Thyroid gland (tissue), 4 donors: ENCODE data around the gene ACTRT2. TPM values are rescaled to one million over a fixed set of nuclear protein-coding genes. Genes with fewer than 3 reads are reported as not detected.

Experiments used
- DNase-seq, 2 donors: peaks; one replicate each; pipeline ENCODE4 v3.0.0-alpha.2; 2019
- H3K27ac ChIP-seq, 3 donors: fragments of 200-600 bp; sonication (generic); 1 replicate in 2 of 3; 2 replicates in 1 of 3; pipeline ENCODE4 v1.5.1; 2016 to 2019; ENCODE audit warnings: mild to moderate bottlenecking in 1 of 3, moderate library complexity in 1 of 3
- H3K27me3 ChIP-seq: fragments of 200-600 bp; sonication (generic); one replicate; pipeline ENCODE4 v1.5.1; 2019
- H3K36me3 ChIP-seq, 2 donors: fragments of 200-600 bp; sonication (generic); one replicate each; pipeline ENCODE4 v1.5.1; 2016 to 2019
- H3K4me1 ChIP-seq, 2 donors: fragments of 200-600 bp; sonication (generic); one replicate each; pipeline ENCODE4 v1.5.1; 2017 to 2019
- H3K4me3 ChIP-seq, 3 donors: fragments of 200-600 bp; sonication (generic); replicated peaks in 1 of 3; 1 replicate in 2 of 3; 2 replicates in 1 of 3; pipeline ENCODE4 v1.5.1; 2016; ENCODE audit warnings: mild to moderate bottlenecking in 1 of 3
- H3K9me3 ChIP-seq: fragments of 200-600 bp; sonication (generic); one replicate; pipeline ENCODE4 v1.5.1; 2017
- POLR2A ChIP-seq, 2 donors: fragments of 450-650 bp; IDR thresholded peaks; one replicate each; pipeline ENCODE4 v1.6.1; 2017; ENCODE audit warnings: antibody characterized with exemption in 2 of 2, mild to moderate bottlenecking in 2 of 2, moderate library complexity in 1 of 2
- WGBS, 2 donors: methylation state at CpG; one replicate each; pipeline ENCODE4 v1.1.5; 2017; 5-methylcytosine and 5-hydroxymethylcytosine counted together
- intact Hi-C: fragments of 100-400 bp; cut with DNase I; formaldehyde crosslinking; loops from one replicate; pipeline ENCODE4 v1.15.1; 2023
- total RNA-seq, 4 donors: library from RNA; depleted of rRNA; stranded (reverse); fragments of >200 nt; gene quantifications; one replicate each; pipeline ENCODE4 v1.2.3, GENCODE V29; 2016
- TF ChIP-seq, protein P1 (sequence below), 6 experiments: fragments of 200-600 bp in 3 of 6; fragments of 450-650 bp in 3 of 6; sonication (generic) in 3 of 6; IDR thresholded peaks; one replicate each; pipeline ENCODE4 v1.5.1; 2016 to 2019; ENCODE audit warnings: antibody characterized with exemption in 6 of 6, mild to moderate bottlenecking in 2 of 6, inconsistent platforms in 1 of 6, moderate library complexity in 1 of 6

ACTRT2 gene
- total RNA-seq, 4 donors from 2014 or later: 0.67 TPM; not detected in 3

DNA sequence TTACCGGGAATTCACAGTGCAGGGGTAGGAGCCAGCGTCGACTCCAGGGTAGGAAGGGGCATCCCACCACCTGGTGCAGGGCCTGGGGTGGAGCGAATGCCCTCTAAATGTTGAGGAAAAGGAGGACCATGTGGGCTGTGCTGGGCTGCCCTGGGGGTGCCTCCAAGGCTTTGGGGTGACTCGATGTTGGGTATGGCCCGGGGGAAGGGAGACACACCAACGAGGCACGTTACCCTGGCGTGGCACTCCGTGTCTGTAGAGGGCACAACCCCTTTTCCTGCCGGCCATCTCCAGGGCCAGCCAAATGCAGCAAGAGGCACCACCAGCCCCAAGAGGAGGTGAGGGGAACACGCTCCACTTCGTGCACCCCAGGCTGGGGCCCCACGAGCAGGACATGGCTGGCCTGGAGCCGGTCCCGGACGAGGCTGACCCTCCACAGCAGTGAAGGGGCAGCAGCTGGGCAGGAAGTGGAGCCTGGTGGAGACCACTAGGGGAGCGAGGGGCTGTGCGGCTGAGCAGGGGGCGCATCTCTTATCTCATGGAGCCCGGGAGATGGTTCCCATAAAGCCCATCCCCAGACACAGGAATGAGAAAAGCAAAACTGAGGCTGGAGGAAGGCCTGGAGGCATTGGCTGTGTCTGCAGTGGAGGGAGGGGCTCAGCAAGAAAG is 11.2 kb downstream of the ACTRT2 start:
- Histone ChIP-seq H3K9me3 (no peaks in the 10 kb centered on the region), H3K27me3 (no peaks in the 10 kb centered on the region), H3K36me3 (no peaks in the 10 kb centered on the region), H3K4me3 (no peak overlapping the region), H3K4me1 (no peaks in the 10 kb centered on the region), H3K27ac (no peak overlapping the region)
- WGBS, 2 donors: 90 to 93% methylated on average over 10 to 18 of the region's 21 CpGs
- TF ChIP-seq, protein P1, sequence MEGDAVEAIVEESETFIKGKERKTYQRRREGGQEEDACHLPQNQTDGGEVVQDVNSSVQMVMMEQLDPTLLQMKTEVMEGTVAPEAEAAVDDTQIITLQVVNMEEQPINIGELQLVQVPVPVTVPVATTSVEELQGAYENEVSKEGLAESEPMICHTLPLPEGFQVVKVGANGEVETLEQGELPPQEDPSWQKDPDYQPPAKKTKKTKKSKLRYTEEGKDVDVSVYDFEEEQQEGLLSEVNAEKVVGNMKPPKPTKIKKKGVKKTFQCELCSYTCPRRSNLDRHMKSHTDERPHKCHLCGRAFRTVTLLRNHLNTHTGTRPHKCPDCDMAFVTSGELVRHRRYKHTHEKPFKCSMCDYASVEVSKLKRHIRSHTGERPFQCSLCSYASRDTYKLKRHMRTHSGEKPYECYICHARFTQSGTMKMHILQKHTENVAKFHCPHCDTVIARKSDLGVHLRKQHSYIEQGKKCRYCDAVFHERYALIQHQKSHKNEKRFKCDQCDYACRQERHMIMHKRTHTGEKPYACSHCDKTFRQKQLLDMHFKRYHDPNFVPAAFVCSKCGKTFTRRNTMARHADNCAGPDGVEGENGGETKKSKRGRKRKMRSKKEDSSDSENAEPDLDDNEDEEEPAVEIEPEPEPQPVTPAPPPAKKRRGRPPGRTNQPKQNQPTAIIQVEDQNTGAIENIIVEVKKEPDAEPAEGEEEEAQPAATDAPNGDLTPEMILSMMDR (IDR thresholded peaks at IDR 0.05): no peak
- no peak for TF ChIP-seq POLR2A (IDR thresholded peaks at IDR 0.05)
- DNase-seq: no peak
- intact Hi-C loops: no loop called here

DNA sequence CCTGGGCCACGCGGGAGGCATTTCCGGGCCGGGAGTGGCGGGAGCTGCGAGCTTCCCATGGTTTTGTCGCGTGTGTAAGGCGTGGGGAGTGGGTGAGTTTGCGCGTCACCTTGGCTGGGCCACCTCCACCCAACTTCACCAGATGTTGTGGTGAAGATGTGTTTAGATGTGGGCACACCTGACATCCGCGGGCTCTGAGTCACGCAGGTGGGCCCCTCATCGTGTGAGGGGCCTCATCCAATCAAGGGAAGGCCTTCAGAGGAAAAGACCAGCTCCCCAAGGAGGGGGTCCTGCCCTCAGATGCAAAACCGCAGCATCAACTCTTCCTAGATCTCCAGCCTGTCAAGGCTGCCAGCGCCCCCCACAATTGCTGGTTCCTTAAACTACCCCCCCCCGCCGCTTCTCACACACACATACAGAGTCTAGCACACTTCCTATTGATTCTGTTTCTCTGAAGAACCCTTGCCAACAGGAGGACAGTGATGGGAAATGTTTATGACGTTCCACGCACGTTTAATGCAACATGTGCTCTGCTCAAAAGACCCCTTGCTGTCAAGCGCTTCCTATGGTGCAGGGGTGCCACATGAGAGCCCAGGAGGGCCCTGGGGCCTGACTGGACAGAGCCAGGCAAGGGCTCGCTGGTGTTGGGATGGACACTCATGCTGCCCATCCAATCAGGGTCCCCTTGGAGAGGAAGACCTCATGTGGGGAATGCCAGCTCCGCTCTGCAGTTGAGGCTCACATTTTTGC is 11.9 kb downstream of the ACTRT2 start:
- Histone ChIP-seq H3K4me1 (no peaks in the 10 kb centered on the region), H3K36me3 (no peaks in the 10 kb centered on the region), H3K4me3 (no peak overlapping the region), H3K9me3 (no peaks in the 10 kb centered on the region), H3K27me3 (no peaks in the 10 kb centered on the region), H3K27ac (no peak overlapping the region)
- no peak for DNase-seq
- intact Hi-C loops: no loop called here
- TF ChIP-seq, protein P1 (IDR thresholded peaks at IDR 0.05): no peak
- TF ChIP-seq POLR2A (IDR thresholded peaks at IDR 0.05): no peak
- WGBS, 2 donors: 83 to 90% methylated on average over 22 to 25 of the region's 25 CpGs

DNA sequence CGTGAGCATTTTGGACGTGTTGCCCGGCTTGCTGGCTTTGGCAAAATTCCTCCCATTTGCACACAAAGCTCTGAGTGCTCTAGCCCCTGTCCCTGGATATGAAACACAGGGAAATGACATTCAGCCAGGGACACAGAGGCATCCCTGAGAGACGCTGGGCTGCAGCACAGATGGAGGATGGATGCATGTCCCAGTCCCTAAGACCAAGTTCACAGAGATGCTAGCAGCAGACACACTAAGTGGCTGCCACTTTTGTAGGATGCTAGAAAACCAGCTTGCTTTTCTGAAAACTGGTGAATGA is 12.5 kb downstream of the ACTRT2 start:
- intact Hi-C loops: no loop called here
- H3K4me3 ChIP-seq: no peak overlapping the region
- TF ChIP-seq POLR2A (IDR thresholded peaks at IDR 0.05): no peak
- TF ChIP-seq, protein P1 (IDR thresholded peaks at IDR 0.05): no peak
- no peaks in the 10 kb centered on the region for H3K27me3 ChIP-seq
- H3K4me1 ChIP-seq: no peaks in the 10 kb centered on the region
- WGBS, 2 donors: 77 to 86% methylated on average over 4 of the region's 4 CpGs
- no peaks in the 10 kb centered on the region for H3K36me3 ChIP-seq
- H3K27ac ChIP-seq: no peak overlapping the region
- DNase-seq: no peak
- no peaks in the 10 kb centered on the region for H3K9me3 ChIP-seq

DNA sequence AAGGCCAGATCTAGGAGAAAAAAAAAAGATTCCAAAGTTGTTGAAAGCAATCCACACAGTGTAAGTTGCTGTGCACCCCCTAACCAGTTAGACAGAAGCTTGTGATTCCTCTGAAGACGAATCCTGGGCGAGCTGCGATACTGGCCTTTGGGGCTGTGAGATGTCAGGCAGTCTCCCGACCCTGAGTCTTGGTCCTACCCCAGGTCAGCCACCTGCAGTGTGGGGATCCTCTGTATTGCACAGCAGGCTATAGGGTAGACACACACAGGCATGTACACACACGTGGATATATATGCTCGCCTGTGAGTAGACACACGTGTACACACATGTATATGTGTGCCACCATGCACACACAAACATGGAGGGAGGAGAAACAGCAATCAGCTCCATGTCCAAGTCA is 12.9 kb downstream of the ACTRT2 start:
- Histone ChIP-seq H3K27me3 (no peaks in the 10 kb centered on the region), H3K4me3 (no peak overlapping the region), H3K4me1 (no peaks in the 10 kb centered on the region), H3K36me3 (no peaks in the 10 kb centered on the region), H3K27ac (no peak overlapping the region), H3K9me3 (no peaks in the 10 kb centered on the region)
- 90 to 98% methylated on average over 7 of the region's 7 CpGs for WGBS, 2 donors
- no peak for DNase-seq
- TF ChIP-seq POLR2A (IDR thresholded peaks at IDR 0.05): no peak
- TF ChIP-seq, protein P1 (IDR thresholded peaks at IDR 0.05): no peak
- intact Hi-C loops: no loop called here
